Gastroesophageal sphincter (tissue), 3 donors: ENCODE data around the gene C5.

ENCODE experiments used
- CTCF ChIP-seq, 4 experiments: fragments of 200-600 bp in 2 of 4; fragments of 450-650 bp in 2 of 4; sonication (generic) in 1 of 4; IDR thresholded peaks; one replicate each; pipeline ENCODE4 v1.5.1; 2017 to 2019; ENCODE audit warnings: antibody characterized with exemption in 4 of 4, mild to moderate bottlenecking in 2 of 4, moderate library complexity in 2 of 4
- POLR2A ChIP-seq, 2 donors: fragments of 450-650 bp; IDR thresholded peaks; one replicate each; pipeline ENCODE4 v1.6.1; 2017; ENCODE audit warnings: antibody characterized with exemption in 2 of 2, mild to moderate bottlenecking in 2 of 2, moderate library complexity in 1 of 2
- POLR2AphosphoS5 ChIP-seq: sonication (generic); formaldehyde crosslinking; IDR thresholded peaks from one replicate; pipeline ENCODE4 v1.6.1; 2017; ENCODE audit warnings: antibody characterized with exemption

GRCh38 chr9:120934281-120934680 is 115.8 kb downstream of the C5 start:
- no peak for TF ChIP-seq POLR2A (IDR thresholded peaks at IDR 0.05)
- no peak for TF ChIP-seq CTCF (IDR thresholded peaks at IDR 0.05)
- no peak for TF ChIP-seq POLR2AphosphoS5
